KOPT-K1 (cell line): Measurements from ENCODE around the gene RELA.

Source experiments
- H3K27ac ChIP-seq: fragments of 200-600 bp; sonication (generic); 2 replicates; pipeline ENCODE4 v1.5.1; 2016; ENCODE audit warnings: antibody characterized with exemption, mild to moderate bottlenecking, low read depth, low read length; ENCODE audit not compliant: poor library complexity, severe bottlenecking
- H3K36me3 ChIP-seq: fragments of 200-600 bp; sonication (generic); 2 replicates; pipeline ENCODE4 v1.5.1; 2017; ENCODE audit warnings: antibody characterized with exemption, mild to moderate bottlenecking, low read length, moderate library complexity; ENCODE audit not compliant: insufficient read depth
- H3K9me3 ChIP-seq: fragments of 200-600 bp; sonication (generic); 2 replicates; pipeline ENCODE4 v1.5.1; 2017; ENCODE audit warnings: antibody characterized with exemption, low read length, mild to moderate bottlenecking; ENCODE audit not compliant: insufficient read depth, poor library complexity, severe bottlenecking

RELA gene

DNA sequence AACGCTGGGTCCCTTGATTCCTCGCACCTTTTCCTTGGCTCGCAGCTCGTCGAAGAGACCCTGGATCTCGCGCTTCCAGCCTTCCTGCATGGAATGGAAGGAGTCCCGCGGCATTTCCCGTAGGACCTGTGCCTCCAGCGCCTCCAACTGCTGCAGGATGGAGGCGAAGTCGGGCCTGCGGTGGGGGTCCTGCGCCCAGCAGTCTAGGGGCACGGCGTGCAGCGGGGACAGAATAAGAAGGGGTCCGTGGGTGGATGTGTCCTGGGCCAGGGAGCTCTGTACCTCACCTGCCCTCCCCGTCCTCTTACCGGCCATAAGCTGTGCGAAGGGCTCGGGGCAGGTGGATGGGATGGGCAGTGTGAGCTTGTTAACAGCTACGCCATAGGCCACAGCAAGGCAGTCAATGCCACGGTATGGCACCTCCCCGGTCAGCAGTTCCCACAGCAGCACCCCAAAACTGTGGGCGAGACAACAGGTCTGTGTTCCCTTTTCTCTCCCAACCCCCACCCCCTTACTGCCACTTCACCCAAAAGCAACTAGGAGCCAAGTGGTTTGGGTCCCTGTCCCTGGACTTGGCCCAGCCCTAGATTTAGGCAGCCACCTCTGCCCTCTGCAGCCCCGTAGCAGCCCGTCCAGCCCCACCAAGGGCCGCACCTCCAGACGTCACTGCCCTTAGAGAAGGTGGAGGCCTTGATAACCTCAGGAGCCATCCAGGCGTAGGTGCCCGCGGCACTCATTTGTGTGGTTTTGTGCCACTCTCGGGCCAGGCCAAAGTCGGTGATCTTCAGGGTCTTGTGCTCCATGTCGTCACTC, 54.9 kb downstream of the RELA start:
- Histone ChIP-seq H3K36me3 (peaks cover 99% of the 10 kb centered on the region), H3K27ac (no peak overlapping the region), H3K9me3 (no peaks in the 10 kb centered on the region)

DNA sequence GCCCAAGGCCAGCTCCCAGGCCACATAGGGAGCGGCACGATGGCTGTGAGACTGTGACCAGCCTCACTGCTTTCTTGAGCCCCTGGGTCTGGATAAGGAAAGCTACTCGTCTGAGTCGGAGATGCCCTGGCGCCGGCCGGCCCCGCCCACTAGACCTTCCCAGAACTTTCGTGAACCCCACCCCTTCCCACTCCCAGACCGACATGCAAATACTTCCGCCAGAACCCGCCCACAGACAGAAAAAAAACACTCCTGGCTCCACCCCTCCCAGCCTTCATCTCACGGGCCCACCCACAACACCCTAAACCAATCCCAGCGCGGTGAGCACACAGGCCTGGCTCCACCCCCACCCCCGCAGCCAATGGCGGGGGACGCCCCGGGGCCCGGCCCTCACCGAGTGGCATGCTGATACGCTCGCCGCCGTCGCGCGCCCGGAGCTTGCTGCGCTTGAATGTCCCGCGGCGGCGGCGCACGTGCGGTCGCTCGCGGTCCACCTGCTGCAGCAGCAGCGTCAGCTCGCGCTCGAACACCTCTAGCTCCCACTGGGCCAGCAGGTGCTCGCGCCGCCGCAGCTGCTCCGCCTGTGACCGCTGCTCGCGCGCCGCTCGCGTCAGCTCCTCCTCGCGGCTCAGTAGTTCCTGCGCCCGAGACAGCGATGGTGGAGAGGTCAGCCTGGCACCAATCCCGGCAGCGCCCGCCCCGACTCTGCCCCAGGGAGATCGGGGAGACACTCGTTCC, 55.7 kb downstream of the RELA start:
- Histone ChIP-seq H3K36me3 (peaks cover 93% of the 10 kb centered on the region), H3K27ac (no peak overlapping the region), H3K9me3 (no peaks in the 10 kb centered on the region)

DNA sequence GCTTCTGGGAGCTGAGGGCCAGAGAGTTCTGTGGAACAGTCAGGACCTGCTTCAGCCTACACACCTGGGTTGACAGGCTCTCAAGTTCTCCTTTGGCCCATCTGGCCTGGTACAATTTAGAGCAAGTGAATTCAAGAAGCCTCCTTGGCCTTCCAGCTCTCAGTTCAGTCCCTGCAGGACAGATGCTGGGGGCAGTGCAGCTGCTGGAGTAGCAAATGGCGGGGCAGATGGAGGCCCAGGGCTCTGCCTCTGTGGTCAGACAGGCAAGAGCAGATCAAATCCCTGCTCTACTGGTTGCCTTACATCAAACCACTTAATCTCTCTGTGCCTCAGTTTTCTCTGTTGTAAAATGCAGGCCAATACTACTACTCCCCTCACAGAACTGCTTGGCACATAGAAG, 58.5 kb downstream of the RELA start:
- Histone ChIP-seq H3K9me3 (no peaks in the 10 kb centered on the region), H3K27ac (no peak overlapping the region), H3K36me3 (peaks cover 73% of the 10 kb centered on the region)
